ENCODE results near the gene HTR3E. TPM values are rescaled to one million over a fixed set of nuclear protein-coding genes. Genes with fewer than 3 reads are reported as not detected.

The HTR3E gene
- total and polyA plus RNA-seq, 7 donors = 0.54 to 1.2 TPM; not detected in 5

DNA sequence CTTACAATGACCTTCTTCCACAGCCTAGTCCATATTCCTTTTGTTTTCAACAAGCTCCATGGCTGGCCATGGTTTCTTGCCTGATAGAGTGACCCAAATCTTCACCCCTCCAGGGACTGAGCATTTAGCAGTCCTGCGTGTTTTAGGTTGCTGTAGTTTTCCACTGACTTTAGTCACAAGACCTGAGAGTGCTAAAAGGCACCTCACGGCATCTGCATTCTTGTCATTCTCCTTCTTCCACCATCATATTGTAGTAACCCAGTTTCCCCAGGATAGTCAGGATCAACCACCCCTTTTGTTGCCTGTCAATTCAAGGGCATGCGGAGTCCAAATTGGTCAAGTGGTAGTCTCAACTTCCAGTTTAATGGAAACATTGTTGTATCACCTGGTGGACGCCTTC lies 23.2 kb upstream of the HTR3E start:
- Histone ChIP-seq H3K4me1 (no peaks in the 10 kb centered on the region), H3K36me3 (no peaks in the 10 kb centered on the region), H3K27ac (no peak overlapping the region), H3K9me3 (no peaks in the 10 kb centered on the region), H3K27me3 (no peaks in the 10 kb centered on the region), H3K4me3 (no peak overlapping the region)
- intact Hi-C loops (cut with DNase I) = no loop called here
- WGBS, 2 donors = 85 to 88% methylated on average over 4 of the region's 4 CpGs
- TF ChIP-seq POLR2A (IDR thresholded peaks at IDR 0.05) = no peak
- TF ChIP-seq POLR2AphosphoS5 (IDR thresholded peaks at IDR 0.05) = no peak
- TF ChIP-seq CTCF (IDR thresholded peaks at IDR 0.05) = no peak
- no peak for TF ChIP-seq EP300 (IDR thresholded peaks at IDR 0.05)
- DNase-seq = no peak

- 92 to 94% methylated on average over 6 of the region's 6 CpGs for WGBS, 2 donors
- TF ChIP-seq POLR2AphosphoS5 (IDR thresholded peaks at IDR 0.05) (no peak), EP300 (IDR thresholded peaks at IDR 0.05) (no peak), POLR2A (IDR thresholded peaks at IDR 0.05) (no peak), CTCF (IDR thresholded peaks at IDR 0.05) (no peak)
- H3K27me3 ChIP-seq = no peaks in the 10 kb centered on the region
Observed at GRCh38 chr3:184075901-184076300, 21.0 kb upstream of the HTR3E start.

GRCh38 chr3:184077881-184078280 lies 19.0 kb upstream of the HTR3E start:
- H3K4me1 ChIP-seq = no peaks in the 10 kb centered on the region
- no peaks in the 10 kb centered on the region for H3K36me3 ChIP-seq
- no peak overlapping the region for H3K4me3 ChIP-seq
- H3K27ac ChIP-seq = no peak overlapping the region
- TF ChIP-seq EP300 (IDR thresholded peaks at IDR 0.05) (no peak), CTCF (IDR thresholded peaks at IDR 0.05) (no peak), POLR2A (IDR thresholded peaks at IDR 0.05) (no peak), POLR2AphosphoS5 (IDR thresholded peaks at IDR 0.05) (no peak)
- 82 to 86% methylated on average over 5 of the region's 5 CpGs for WGBS, 2 donors
- no peaks in the 10 kb centered on the region for H3K9me3 ChIP-seq
- no peaks in the 10 kb centered on the region for H3K27me3 ChIP-seq
- DNase-seq = no peak
- intact Hi-C loops (cut with DNase I) = no loop called here

More at GRCh38 chr3:184075901-184076300, 21.0 kb upstream of the HTR3E start:
- intact Hi-C loops (cut with DNase I) = no loop called here
- Histone ChIP-seq H3K4me3 (no peak overlapping the region), H3K4me1 (no peaks in the 10 kb centered on the region), H3K27ac (no peak overlapping the region), H3K9me3 (no peaks in the 10 kb centered on the region), H3K36me3 (no peaks in the 10 kb centered on the region)
- no peak for DNase-seq

GRCh38 chr3:184078851-184079250 lies 18.0 kb upstream of the HTR3E start:
- H3K4me1 ChIP-seq = no peaks in the 10 kb centered on the region
- no peaks in the 10 kb centered on the region for H3K9me3 ChIP-seq
- no peak overlapping the region for H3K27ac ChIP-seq
- 78 to 94% methylated on average over 3 of the region's 3 CpGs for WGBS, 2 donors
- intact Hi-C loops (cut with DNase I) = no loop called here
- no peaks in the 10 kb centered on the region for H3K36me3 ChIP-seq
- no peaks in the 10 kb centered on the region for H3K27me3 ChIP-seq
- no peak overlapping the region for H3K4me3 ChIP-seq
- no peak for DNase-seq
- TF ChIP-seq POLR2A (IDR thresholded peaks at IDR 0.05) (no peak), CTCF (IDR thresholded peaks at IDR 0.05) (no peak), EP300 (IDR thresholded peaks at IDR 0.05) (no peak), POLR2AphosphoS5 (IDR thresholded peaks at IDR 0.05) (no peak)

- Histone ChIP-seq H3K9me3 (no peaks in the 10 kb centered on the region), H3K4me3 (no peak overlapping the region), H3K27ac (no peak overlapping the region), H3K36me3 (no peaks in the 10 kb centered on the region), H3K27me3 (no peaks in the 10 kb centered on the region), H3K4me1 (no peaks in the 10 kb centered on the region)
- no peak for TF ChIP-seq POLR2AphosphoS5 (IDR thresholded peaks at IDR 0.05)
- no peak for TF ChIP-seq POLR2A (IDR thresholded peaks at IDR 0.05)
- no peak for TF ChIP-seq EP300 (IDR thresholded peaks at IDR 0.05)
- no peak for TF ChIP-seq CTCF (IDR thresholded peaks at IDR 0.05)
- intact Hi-C loops (cut with DNase I) = no loop called here
- WGBS, 2 donors = 89 to 92% methylated on average over 16 of the region's 16 CpGs
- no peak for DNase-seq
Observed at GRCh38 chr3:184081116-184081830, 15.6 kb upstream of the HTR3E start.
